T-helper 22 cell (primary cell): Measurements from ENCODE around the gene TGFBI.
"Not testable (repeated sequence)": the region's sequence is repeated elsewhere in the genome, so short reads cannot be mapped to it uniquely, and the experiment has no call there.

Experiments used
- DNase-seq: peaks from one replicate; pipeline ENCODE4 v3.0.0-alpha.2; 2020; ENCODE audit warnings: low read depth

TGFBI gene

GRCh38 chr5:136026636-136027035 lies 2.2 kb upstream of the TGFBI start:
- DNase-seq: no peak

DNA sequence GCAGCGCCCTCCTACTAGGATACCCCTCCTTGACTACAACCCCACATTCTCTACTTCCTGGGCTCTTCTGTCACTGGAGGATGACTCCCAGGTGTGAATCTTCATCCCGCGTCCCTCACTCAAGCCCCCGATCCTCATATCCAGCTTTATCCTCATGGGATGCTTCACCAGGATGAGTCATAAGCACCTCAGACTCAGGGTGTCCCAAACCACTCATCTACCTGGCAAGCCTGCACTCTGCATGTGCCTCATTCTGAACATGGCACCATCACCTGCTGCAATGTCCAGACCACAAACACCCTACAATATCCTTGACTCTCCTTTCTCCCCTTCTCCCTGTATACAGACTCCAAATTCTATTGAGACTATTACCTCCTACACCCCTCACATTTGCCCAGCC lies 1.5 kb upstream of the TGFBI start:
- DNase-seq: no peak

GRCh38 chr5:136028090-136028489 lies 698 bp upstream of the TGFBI start:
- DNase-seq: no peak

DNA sequence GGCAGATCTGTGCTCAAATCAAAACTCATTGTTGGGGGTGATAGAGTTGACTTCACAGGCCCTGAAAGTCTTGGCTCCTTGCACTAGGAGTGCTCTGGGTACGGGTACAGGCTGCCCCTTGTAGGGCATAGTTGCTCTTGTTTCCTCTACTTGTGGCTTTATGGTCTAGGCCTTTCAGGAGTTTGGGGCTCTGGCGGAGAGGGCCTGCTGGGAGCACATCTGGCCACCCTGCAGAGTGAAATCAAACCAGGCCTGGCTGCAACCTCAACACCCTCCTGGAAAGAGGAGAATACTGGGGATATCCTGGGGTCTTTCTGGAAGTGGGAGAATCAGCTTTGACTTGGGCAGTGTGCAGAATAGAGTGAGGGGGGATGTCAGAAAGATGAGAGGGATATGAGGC lies 1.5 kb downstream of the TGFBI start:
- no peak for DNase-seq

- no peak for DNase-seq
Measured at GRCh38 chr5:136030956-136031611, 2.3 kb downstream of the TGFBI start.

DNA sequence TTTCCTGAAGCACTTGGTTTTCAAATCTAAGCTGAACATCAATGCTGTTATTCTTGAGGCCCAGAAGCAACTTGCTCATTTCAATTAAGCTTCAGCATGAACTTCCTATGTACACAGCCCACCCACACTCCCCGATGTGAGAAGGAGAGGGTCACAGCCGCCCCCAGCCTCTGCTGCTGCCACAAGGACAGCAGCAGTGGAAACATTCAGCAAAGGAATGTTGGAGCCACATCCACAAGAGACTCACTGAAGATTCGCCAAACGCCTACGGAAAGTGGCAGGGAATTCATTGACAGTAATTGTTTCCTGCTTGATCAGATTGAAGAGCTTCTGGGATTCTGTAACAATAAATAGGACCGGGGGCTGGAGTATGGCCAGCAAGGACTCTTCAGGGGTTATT lies 2.9 kb downstream of the TGFBI start:
- DNase-seq: no peak

DNA sequence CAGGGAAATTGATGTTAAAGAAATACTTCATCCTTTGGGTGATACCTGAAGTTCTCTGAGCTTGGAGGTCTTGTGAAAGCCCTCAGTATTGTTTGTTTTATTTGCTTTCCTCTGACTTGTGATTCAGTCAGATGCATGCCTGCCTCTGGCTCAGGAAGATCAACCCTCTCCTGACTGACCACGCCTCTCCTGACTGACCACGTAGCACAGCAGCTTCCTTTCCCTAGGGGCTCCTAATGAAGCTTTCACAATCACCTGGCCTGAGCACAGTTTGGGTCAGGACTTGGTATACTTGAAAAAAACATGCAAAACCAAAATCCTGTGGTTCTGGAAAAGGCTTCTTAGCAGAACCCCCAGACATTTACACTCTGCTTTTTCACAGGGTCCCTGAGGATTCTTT lies 3.8 kb downstream of the TGFBI start:
- no peak for DNase-seq

DNA sequence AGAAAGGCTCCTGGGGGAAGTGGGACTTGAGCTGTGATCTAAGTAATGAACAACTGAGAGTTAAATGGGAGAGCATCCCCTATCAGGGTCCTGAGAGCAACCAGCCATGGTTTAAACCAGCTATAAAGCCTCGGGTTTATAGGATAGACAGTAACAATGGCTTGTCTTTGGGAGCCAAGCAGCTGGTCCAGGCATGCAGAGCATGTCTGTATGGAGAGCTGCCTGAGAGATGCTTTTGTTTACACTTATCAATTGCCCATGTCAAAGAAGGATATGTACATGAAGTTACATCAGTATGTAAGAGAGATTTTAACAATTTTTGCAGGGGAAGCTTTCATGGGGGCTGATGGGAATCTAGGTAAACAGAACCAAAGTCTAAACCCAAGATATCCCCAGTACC lies 4.4 kb downstream of the TGFBI start:
- no peak for DNase-seq

DNA sequence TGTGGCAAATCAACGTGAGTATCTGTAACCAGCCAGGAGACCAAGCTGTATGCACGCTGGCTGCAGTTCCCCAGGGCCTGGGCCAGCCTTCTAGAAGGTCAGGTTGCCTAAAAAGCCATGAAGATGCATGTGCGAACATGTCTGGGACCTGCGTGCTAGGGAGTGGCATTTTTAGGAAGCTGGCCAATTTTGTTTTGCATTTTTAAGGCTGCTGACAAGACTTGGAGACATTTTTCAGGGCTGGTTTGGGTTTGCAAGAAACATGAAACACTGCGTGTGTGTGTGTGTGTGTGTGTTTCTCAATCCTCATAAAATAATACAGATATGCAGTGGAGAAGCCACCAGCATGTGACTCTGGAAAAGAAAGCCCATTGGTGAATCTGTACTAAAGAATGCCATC lies 5.1 kb downstream of the TGFBI start:
- DNase-seq: no peak

DNA sequence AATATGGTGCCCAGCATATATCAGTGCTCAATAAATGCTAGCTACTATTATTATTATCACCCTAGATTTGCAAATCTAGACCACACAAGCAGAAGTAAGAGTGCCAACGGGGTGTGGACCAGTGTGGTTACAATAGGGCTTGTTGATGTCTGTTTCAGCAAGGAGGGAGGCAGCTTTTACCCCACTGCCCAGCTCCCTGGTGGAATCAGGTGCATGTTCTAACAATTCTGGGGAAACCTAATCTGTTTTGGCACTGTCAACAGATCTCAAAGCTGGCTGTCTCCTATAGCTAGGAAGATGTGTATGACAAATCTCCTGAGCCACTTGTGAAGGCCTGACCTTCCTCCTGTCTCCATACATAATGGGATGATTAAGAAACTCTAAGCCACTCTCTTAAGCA lies 5.7 kb downstream of the TGFBI start:
- DNase-seq: no peak

- no peak for DNase-seq
Measured at GRCh38 chr5:136034984-136035383, 6.2 kb downstream of the TGFBI start.

- no peak for DNase-seq
Measured at GRCh38 chr5:136035837-136036236, 7.0 kb downstream of the TGFBI start.

DNA sequence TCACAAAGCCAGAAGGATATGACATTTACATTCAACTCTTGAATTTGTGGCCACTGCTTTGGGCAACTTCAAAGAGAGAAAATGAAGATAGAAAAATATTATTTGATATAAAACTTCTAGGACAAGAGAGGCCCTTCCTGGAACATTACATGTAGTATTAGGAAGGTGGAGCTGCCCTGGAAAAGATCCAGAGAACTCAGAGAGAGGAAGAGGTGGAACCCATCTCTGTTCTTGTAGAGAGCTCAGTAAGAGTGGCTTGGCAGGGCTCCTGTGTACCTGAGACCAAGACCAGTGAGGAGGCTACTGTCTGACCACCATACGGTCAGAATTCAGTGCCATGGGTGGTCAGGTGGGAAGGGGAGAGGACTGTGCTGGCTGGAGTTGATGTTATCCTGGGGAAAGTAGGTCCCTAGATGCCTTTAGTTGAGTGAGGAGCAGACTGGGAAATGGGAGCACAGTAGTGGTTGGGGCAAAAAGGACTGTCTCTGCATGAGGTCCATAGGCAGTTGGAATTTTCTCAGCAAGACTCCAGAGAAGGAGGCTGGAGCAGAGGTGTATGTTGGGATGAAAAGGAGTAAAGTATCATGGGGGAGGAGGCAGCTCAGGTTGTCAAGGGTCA lies 7.6 kb downstream of the TGFBI start:
- DNase-seq: no peak

DNA sequence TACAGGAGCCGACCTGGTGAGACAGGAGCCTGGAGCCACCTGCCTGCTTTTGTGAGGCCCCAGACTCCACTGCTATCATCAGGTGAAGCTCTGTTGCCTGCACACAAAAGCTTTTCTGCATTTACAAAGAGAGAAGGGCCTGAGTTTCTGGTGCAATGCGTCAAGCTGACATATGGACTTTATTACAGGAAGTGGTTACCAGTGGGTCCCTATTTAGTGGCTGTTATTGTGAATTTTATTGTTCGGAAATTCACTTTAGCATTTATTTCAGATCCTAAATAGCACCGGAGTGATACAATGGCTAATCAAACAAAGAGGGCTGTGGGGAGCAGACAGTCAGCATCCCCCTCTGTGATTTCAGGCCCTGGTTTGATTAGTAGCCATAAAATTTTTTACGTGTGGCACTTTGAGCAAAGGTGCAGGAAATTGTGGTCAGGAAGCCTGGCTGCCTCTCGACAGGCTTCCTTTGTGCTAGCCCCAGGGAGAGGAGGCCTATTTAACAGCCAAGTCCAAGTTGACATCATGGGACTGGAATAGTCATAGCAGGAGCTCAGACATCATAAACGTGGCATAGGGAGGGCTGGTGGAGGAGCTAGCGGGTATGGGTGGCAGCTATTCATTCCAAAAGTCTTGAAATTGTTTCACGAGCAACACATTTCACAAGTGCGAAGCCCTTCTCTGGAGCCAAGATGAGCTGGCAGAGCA lies 8.4 kb downstream of the TGFBI start:
- DNase-seq: peak; percentile 33

- DNase-seq: no peak
Measured at GRCh38 chr5:136038635-136039034, 9.8 kb downstream of the TGFBI start.

DNA sequence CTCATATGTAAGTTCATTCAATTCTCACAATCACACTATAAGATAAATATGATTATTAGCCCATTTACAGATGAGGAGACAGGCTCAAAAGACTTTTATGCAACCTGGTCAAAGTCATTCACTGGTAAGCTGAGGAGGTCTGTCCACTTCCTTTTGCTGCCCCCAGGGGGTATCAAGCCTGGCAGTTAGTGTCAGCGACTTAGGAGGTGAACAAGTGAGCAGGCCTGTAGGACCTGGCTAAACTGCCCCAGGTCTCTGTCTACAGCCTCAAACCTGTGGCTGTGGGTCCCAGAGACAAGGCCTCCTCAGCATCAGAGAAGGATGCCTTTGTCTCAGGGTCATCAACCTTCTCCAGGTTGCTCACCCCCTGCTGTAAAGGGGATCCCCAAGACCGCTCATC lies 10.4 kb downstream of the TGFBI start:
- DNase-seq: no peak

DNA sequence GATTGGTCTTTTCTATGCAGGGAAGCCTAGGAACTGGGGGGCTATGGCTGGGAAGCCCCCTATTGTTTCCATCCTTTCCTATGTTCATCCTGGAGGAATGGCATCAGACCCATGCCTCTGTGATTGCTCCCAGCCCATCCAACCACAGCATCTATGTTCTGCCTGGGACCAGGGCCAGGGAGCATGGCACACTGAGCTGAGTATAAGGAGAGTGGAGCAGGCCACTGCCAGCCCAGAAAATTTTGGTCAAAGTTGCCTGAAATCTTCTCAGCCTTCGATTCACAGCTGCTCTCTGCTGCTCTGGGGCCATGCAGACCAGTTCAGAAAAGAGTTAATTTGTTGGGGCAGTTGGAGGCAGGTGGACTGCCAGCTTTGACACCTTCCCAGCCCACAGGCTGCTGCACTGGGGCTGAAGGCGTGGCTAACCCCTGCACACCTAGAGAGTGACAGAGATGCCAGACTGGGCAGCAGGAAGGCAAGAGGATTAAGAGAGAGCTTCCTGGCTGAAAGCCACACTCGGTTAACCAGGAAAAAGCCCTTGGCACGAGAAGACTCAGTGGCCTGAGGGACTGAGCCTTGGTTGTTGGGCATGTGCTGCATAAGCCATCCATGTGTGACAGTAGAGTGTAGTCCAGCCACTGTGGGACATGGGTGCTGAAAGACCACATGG lies 12.1 kb downstream of the TGFBI start:
- no peak for DNase-seq

- DNase-seq: no peak
Measured at GRCh38 chr5:136042156-136042555, 13.4 kb downstream of the TGFBI start.

DNA sequence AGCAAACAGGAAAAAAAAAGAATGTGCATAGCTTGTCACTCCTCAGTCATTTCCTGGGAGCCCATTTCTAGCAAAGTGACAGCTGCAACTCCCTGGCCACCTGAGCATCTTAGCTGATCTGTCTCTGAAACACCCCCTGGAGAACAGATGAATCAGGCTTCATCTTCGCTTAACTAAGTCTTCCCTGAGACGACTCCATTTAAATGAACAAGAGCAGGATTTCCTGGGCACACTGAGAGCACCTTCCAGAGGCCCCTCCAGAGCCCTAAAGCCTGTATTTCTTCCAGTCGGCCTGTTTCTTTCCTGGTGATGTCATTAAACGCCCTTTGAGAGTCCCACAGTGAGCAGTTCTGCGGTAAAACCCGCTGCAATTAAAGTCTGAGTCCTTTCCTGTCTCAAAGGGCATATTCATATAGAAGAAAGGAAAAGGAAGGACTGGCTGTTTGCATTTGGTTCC lies 13.9 kb downstream of the TGFBI start:
- no peak for DNase-seq

DNA sequence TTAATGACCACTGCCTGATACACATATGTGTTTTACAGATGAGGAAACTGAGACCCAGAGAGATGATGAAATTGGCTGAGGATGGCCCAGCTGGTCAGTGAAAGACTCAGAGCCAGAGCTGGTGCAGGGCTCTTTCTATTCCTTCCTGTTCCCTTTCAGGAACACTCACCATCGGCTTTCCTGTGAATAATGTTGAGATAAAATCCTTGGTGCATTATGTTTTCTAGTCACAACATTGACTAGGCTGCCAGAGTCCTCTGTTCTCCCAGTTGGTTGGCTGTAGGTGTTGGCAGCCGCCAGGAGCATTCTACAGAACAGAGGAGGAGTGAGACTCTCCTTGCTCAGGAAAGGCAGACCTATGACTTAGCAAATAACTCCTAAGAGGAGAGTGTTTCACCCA lies 14.8 kb downstream of the TGFBI start:
- DNase-seq: no peak

DNA sequence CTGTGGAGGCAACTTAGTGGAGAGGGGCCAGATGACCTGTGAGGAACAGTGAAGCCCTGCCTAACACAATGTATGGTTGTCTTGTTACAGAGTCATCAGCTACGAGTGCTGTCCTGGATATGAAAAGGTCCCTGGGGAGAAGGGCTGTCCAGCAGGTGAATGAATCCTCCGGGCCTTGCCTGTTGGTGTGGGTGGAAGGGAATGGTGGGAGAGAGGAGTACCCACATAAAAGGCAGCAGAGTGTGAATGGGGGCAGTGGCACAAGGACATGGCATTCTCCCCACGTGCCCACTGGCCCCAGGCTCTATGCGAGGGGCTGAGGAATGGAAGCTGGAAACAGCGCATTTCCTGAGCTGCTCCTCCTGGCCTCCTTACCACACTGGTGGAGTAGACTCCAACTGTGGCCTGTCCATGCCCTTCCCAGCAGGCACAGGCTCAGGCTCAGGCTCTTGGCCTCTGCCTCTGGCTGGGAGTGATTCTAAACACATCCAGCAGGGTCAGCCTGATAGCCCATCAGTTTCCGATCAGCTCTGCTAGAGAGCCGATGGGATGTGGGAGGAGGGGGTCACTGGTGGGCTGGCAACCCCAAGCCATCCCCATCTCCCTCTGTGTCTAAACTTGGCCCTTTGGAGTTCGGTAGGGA lies 15.3 kb downstream of the TGFBI start:
- no peak for DNase-seq

DNA sequence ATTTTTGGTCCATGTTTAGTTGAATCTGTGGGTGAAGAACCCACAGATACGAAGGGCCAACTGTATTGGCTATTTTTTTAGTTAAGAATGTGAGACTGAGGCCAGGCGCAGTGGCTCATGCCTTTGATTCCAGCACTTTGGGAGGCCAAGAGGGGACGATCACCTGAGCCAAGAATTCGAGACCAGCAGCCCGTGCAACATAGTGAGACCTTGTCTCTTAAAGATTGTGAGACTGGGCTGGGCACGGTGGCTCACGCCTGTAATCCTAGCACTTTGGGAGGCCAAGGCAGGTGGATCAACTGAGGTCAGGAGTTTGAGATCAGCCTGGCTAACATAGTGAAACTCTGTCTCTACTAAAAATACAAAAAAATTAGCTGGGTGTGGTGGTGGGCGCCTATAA lies 16.2 kb downstream of the TGFBI start:
- DNase-seq: not testable (repeated sequence)
